ENCODE measurements around the gene CCL22.

Gene CCL22

DNA sequence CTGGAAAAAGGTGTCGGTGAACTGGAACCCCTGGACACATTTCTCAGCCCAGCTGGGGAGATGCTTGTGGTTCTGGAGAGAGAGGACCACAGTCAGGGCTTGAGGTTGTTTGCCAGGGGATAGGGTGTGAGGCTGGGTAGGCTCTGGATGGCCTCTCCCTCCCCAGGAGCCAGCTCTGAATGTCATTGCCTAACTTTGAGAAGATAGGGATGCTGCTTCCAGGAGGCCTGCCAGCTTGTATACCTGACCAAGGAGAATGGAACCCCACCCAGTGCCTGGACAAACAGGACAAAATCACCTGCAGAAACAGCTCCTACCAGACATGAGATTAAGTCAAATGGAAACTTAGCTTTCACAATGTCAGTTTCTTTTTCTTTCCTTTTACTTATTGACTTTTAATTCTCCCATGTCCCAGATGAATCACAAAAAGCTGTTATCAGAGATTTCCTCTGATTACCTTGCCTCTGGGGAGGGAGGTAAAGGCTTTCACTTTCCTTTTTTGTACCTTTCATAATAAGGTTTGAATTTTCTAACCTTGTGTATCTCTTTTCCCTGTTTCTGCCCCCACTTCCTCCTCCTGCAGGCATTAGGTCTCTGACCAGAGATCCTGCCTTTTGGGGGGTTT is 44.3 kb upstream of the CCL22 start:
- Histone ChIP-seq H4K20me1 (ENCODE audit: insufficient read depth, low read length) (no peaks in the 10 kb centered on the region), H3K4me3 (ENCODE audit: low read depth in 1 of 2, low read length in 2 of 2) (no peak overlapping the region), H3K9ac (ENCODE audit: low read depth, low read length) (no peak overlapping the region), H3K4me2 (ENCODE audit: insufficient read depth, low read length) (no peak overlapping the region), H3K9me3 (ENCODE audit: insufficient read depth, low read length, severe bottlenecking) (no peaks in the 10 kb centered on the region), H2AFZ (ENCODE audit: low read depth, low read length) (no peak overlapping the region), H3K27ac (ENCODE audit: low read length) (no peak overlapping the region), H3K79me2 (ENCODE audit: insufficient read depth, low read length) (no peaks in the 10 kb centered on the region), H3K27me3 (ENCODE audit: insufficient read depth, low read length, poor library complexity) (peaks cover 7% of the 10 kb centered on the region), H3K4me1 (ENCODE audit: insufficient read depth, low read length) (no peaks in the 10 kb centered on the region), H3K36me3 (ENCODE audit: insufficient read depth, low read length) (no peaks in the 10 kb centered on the region)
- TF ChIP-seq, protein P1, sequence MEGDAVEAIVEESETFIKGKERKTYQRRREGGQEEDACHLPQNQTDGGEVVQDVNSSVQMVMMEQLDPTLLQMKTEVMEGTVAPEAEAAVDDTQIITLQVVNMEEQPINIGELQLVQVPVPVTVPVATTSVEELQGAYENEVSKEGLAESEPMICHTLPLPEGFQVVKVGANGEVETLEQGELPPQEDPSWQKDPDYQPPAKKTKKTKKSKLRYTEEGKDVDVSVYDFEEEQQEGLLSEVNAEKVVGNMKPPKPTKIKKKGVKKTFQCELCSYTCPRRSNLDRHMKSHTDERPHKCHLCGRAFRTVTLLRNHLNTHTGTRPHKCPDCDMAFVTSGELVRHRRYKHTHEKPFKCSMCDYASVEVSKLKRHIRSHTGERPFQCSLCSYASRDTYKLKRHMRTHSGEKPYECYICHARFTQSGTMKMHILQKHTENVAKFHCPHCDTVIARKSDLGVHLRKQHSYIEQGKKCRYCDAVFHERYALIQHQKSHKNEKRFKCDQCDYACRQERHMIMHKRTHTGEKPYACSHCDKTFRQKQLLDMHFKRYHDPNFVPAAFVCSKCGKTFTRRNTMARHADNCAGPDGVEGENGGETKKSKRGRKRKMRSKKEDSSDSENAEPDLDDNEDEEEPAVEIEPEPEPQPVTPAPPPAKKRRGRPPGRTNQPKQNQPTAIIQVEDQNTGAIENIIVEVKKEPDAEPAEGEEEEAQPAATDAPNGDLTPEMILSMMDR (IDR thresholded peaks at IDR 0.05; ENCODE audit: borderline replicate concordance, extremely low read depth, low read length, poor library complexity, severe bottlenecking), result no peak
- TF ChIP-seq EZH2 (IDR thresholded peaks at IDR 0.05; ENCODE audit: borderline replicate concordance, low read depth, low read length, severe bottlenecking), result no peak
- DNase-seq (no peak), ATAC-seq (ENCODE audit: insufficient read depth, low read depth) (no peak)

DNA sequence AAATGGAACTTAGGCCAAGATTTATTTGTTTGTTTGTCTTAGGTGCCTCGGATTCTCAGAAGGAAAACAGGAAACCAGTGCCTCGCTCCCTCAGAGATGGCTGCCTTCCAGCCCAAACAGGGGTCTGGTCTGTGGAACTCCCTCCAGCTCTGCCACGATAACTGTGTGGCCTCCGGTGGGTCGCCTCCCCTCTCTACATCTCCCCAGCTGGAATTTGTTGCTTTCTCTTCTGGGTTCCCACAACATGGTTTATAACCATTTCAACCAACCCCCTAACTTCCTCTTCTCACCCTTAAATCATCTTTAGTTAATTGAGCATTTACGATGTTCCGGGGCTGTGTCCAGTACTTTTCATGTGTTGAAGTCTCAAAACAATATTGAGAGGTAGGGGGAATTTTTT is 43.2 kb upstream of the CCL22 start:
- Histone ChIP-seq H3K9ac (ENCODE audit: low read depth, low read length) (no peak overlapping the region), H3K4me3 (ENCODE audit: low read depth in 1 of 2, low read length in 2 of 2) (no peak overlapping the region), H2AFZ (ENCODE audit: low read depth, low read length) (no peak overlapping the region), H3K27ac (ENCODE audit: low read length) (no peak overlapping the region), H3K36me3 (ENCODE audit: insufficient read depth, low read length) (no peaks in the 10 kb centered on the region), H3K4me2 (ENCODE audit: insufficient read depth, low read length) (no peak overlapping the region), H3K4me1 (ENCODE audit: insufficient read depth, low read length) (no peaks in the 10 kb centered on the region), H3K27me3 (ENCODE audit: insufficient read depth, low read length, poor library complexity) (peaks cover 7% of the 10 kb centered on the region), H3K79me2 (ENCODE audit: insufficient read depth, low read length) (no peaks in the 10 kb centered on the region), H3K9me3 (ENCODE audit: insufficient read depth, low read length, severe bottlenecking) (no peaks in the 10 kb centered on the region), H4K20me1 (ENCODE audit: insufficient read depth, low read length) (no peaks in the 10 kb centered on the region)
- TF ChIP-seq, protein P1 (IDR thresholded peaks at IDR 0.05; ENCODE audit: borderline replicate concordance, extremely low read depth, low read length, poor library complexity, severe bottlenecking), result no peak
- TF ChIP-seq EZH2 (IDR thresholded peaks at IDR 0.05; ENCODE audit: borderline replicate concordance, low read depth, low read length, severe bottlenecking), result no peak
- DNase-seq (no peak), ATAC-seq (ENCODE audit: insufficient read depth, low read depth) (no peak)

DNA sequence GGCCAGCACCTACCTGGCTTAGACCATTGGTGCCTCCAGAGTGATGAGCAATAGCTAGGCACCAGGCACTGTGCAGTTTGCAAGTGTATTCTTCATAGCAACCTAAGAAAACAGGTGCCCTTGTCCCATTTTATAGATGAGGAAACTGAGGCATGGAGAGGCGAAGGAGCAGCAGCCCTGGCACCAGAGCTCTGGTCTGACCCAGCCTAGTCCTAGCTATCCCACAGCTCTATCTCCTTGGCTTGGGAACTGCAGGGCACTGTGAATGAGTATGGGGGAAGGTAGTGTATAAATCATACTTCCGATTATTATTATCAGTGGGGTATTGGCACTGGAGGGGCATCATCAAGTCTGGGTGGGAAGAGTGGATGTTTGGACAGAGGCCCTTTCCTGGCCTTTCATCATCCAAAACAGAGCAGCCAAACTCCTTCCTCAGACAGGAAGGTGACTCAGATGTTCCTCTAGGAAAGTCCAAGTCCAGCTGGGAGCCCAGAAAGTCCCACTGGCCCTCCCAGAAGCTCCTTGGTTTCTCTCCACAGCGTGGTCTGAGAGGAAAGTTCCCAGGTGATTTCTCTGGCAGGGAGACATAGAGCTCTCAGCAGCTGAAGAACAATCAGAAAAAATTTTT is 42.1 kb upstream of the CCL22 start:
- TF ChIP-seq, protein P1 (IDR thresholded peaks at IDR 0.05; ENCODE audit: borderline replicate concordance, extremely low read depth, low read length, poor library complexity, severe bottlenecking), result no peak
- no peak for TF ChIP-seq EZH2 (IDR thresholded peaks at IDR 0.05; ENCODE audit: borderline replicate concordance, low read depth, low read length, severe bottlenecking)
- Histone ChIP-seq H3K9ac (ENCODE audit: low read depth, low read length) (no peak overlapping the region), H3K36me3 (ENCODE audit: insufficient read depth, low read length) (no peaks in the 10 kb centered on the region), H3K79me2 (ENCODE audit: insufficient read depth, low read length) (no peaks in the 10 kb centered on the region), H3K4me3 (ENCODE audit: low read depth in 1 of 2, low read length in 2 of 2) (no peak overlapping the region), H3K9me3 (ENCODE audit: insufficient read depth, low read length, severe bottlenecking) (no peaks in the 10 kb centered on the region), H4K20me1 (ENCODE audit: insufficient read depth, low read length) (no peaks in the 10 kb centered on the region), H3K4me1 (ENCODE audit: insufficient read depth, low read length) (no peaks in the 10 kb centered on the region), H3K4me2 (ENCODE audit: insufficient read depth, low read length) (no peak overlapping the region), H3K27ac (ENCODE audit: low read length) (no peak overlapping the region), H3K27me3 (ENCODE audit: insufficient read depth, low read length, poor library complexity) (peaks cover 7% of the 10 kb centered on the region), H2AFZ (ENCODE audit: low read depth, low read length) (no peak overlapping the region)
- DNase-seq (no peak), ATAC-seq (ENCODE audit: insufficient read depth, low read depth) (no peak)
